CD14-positive monocyte (primary cell): ENCODE measurements around the gene ABCE1. TPM values are rescaled to one million over a fixed set of nuclear protein-coding genes. Genes with fewer than 3 reads are reported as not detected.

ENCODE experiments used
- DNase-seq, 3 donors: peaks; one replicate each; pipeline ENCODE4 v3.0.0-alpha.2; 2011 to 2022
- H2AFZ ChIP-seq: 2 replicates; pipeline ENCODE4 v1.6.0; 2012; ENCODE audit warnings: mild to moderate bottlenecking, low read depth, low read length, inconsistent platforms; ENCODE audit not compliant: insufficient read depth, poor library complexity, severe bottlenecking
- H3K27ac ChIP-seq, 2 donors: 1 replicate in 1 of 2; 2 replicates in 1 of 2; pipeline ENCODE4 v1.5.1; 2012 to 2013; ENCODE audit warnings: low read length in 2 of 2, control low read depth in 1 of 2, inconsistent platforms in 1 of 2, low read depth in 1 of 2, mild to moderate bottlenecking in 1 of 2
- H3K27me3 ChIP-seq, 2 donors: one replicate each; pipeline versions ENCODE4 v1.6.0 to v1.6.1; 2011 to 2013; ENCODE audit warnings: low read length in 2 of 2; ENCODE audit not compliant: control insufficient read depth in 2 of 2, insufficient read depth in 2 of 2
- H3K36me3 ChIP-seq, 2 donors: replicated peaks in 1 of 2; 1 replicate in 1 of 2; 2 replicates in 1 of 2; pipeline versions ENCODE4 v1.5.1 to v1.6.1; 2012 to 2013; ENCODE audit warnings: low read length in 2 of 2, control low read depth in 1 of 2, inconsistent platforms in 1 of 2, mild to moderate bottlenecking in 1 of 2; ENCODE audit not compliant: insufficient read depth in 2 of 2, control insufficient read depth in 1 of 2
- H3K4me1 ChIP-seq, 2 donors: 1 replicate in 1 of 2; 2 replicates in 1 of 2; pipeline versions ENCODE4 v1.5.1 to v1.6.1; 2012 to 2013; ENCODE audit warnings: low read length in 2 of 2, control low read depth in 1 of 2, inconsistent platforms in 1 of 2, mild to moderate bottlenecking in 1 of 2, moderate library complexity in 1 of 2; ENCODE audit not compliant: insufficient read depth in 2 of 2, control insufficient read depth in 1 of 2
- H3K4me2 ChIP-seq: replicated peaks from 2 replicates; pipeline ENCODE3; 2012; ENCODE audit warnings: low read length, moderate library complexity, mild to moderate bottlenecking; ENCODE audit not compliant: poor library complexity, severe bottlenecking; ENCODE audit errors: extremely low read depth
- H3K4me3 ChIP-seq, 3 experiments: fragments of 200-600 bp in 1 of 3; sonication (generic) in 1 of 3; replicated peaks in 1 of 3; 1 replicate in 2 of 3; 2 replicates in 1 of 3; pipeline ENCODE4 v1.5.1; 2011 to 2013; ENCODE audit warnings: low read length in 3 of 3, mild to moderate bottlenecking in 3 of 3, control low read depth in 2 of 3, low read depth in 2 of 3, inconsistent platforms in 1 of 3, moderate library complexity in 1 of 3
- H3K79me2 ChIP-seq: 2 replicates; pipeline ENCODE4 v1.6.0; 2012; ENCODE audit warnings: mild to moderate bottlenecking, control low read depth, inconsistent platforms, low read length, moderate library complexity; ENCODE audit not compliant: insufficient read depth
- H3K9ac ChIP-seq: 2 replicates; pipeline ENCODE4 v1.6.0; 2017; ENCODE audit warnings: low read length, mild to moderate bottlenecking; ENCODE audit not compliant: insufficient read depth, poor library complexity, severe bottlenecking
- H3K9me3 ChIP-seq, 2 donors: replicated peaks in 1 of 2; 1 replicate in 1 of 2; 2 replicates in 1 of 2; pipeline versions ENCODE4 v1.5.1 to v1.6.1; 2012 to 2013; ENCODE audit warnings: low read length in 2 of 2, control low read depth in 1 of 2; ENCODE audit not compliant: control insufficient read depth in 1 of 2, insufficient read depth in 1 of 2
- H4K20me1 ChIP-seq: 2 replicates; pipeline ENCODE4 v1.6.0; 2012; ENCODE audit warnings: mild to moderate bottlenecking, low read length, control low read depth, moderate library complexity; ENCODE audit not compliant: insufficient read depth
- H3K27ac Mint-ChIP-seq, 7 donors: one replicate each; pipeline ENCODE4 v1.8.0; 2020; ENCODE audit warnings: mild to moderate bottlenecking in 7 of 7, mixed read lengths in 7 of 7, moderate library complexity in 6 of 7, inconsistent platforms in 2 of 7
- H3K27me3 Mint-ChIP-seq, 3 donors: one replicate each; pipeline ENCODE4 v1.8.0; 2021 to 2022; ENCODE audit warnings: low read depth in 3 of 3, mild to moderate bottlenecking in 3 of 3, mixed read lengths in 3 of 3, moderate library complexity in 3 of 3, inconsistent platforms in 1 of 3
- H3K36me3 Mint-ChIP-seq, 2 donors: one replicate each; pipeline ENCODE4 v1.8.0; 2020; ENCODE audit warnings: mixed read lengths in 2 of 2, inconsistent platforms in 1 of 2, mild to moderate bottlenecking in 1 of 2
- H3K4me1 Mint-ChIP-seq: one replicate; pipeline ENCODE4 v1.8.0; 2020; ENCODE audit warnings: mild to moderate bottlenecking, mixed read lengths
- H3K4me3 Mint-ChIP-seq, 2 donors: one replicate each; pipeline ENCODE4 v1.8.0; 2020; ENCODE audit warnings: mild to moderate bottlenecking in 2 of 2, mixed read lengths in 2 of 2, moderate library complexity in 1 of 2
- H3K9me3 Mint-ChIP-seq, 7 donors: one replicate each; pipeline ENCODE4 v1.8.0; 2020 to 2022; ENCODE audit warnings: mixed read lengths in 7 of 7, mild to moderate bottlenecking in 6 of 7, moderate library complexity in 6 of 7, inconsistent platforms in 2 of 7
- WGBS: methylation state at CpG from one replicate; pipeline ENCODE4 v1.1.5; 2013; ENCODE audit warnings: missing lambda C conversion rate; ENCODE audit not compliant: insufficient coverage; 5-methylcytosine and 5-hydroxymethylcytosine counted together
- intact Hi-C, 2 donors: fragments of 100-400 bp; cut with micrococcal nuclease; formaldehyde crosslinking; loops; one replicate each; pipeline versions ENCODE4 v1.15.0 to v1.15.1; 2023
- polyA plus RNA-seq, 3 donors: library from polyadenylated mRNA; depleted of rRNA in 1 of 3; unstranded in 2 of 3; stranded (reverse) in 1 of 3; fragments of 300-500 nt in 2 of 3; fragments of >200 nt in 1 of 3; fragmentation: Illumina TruSeq in 2 of 3; gene quantifications; 1 replicate in 2 of 3; 2 replicates in 1 of 3; pipeline ENCODE4 v1.2.3, GENCODE V29; 2012 to 2021
- TF ChIP-seq, protein P1 (sequence below): fragments of 200-600 bp; IDR thresholded peaks from one replicate; pipeline ENCODE4 v1.8.0; 2022; ENCODE audit warnings: antibody characterized with exemption, mild to moderate bottlenecking

Gene ABCE1
- polyA plus RNA-seq, 3 donors: 22.1 to 25.0 (median 23.7) TPM

DNA sequence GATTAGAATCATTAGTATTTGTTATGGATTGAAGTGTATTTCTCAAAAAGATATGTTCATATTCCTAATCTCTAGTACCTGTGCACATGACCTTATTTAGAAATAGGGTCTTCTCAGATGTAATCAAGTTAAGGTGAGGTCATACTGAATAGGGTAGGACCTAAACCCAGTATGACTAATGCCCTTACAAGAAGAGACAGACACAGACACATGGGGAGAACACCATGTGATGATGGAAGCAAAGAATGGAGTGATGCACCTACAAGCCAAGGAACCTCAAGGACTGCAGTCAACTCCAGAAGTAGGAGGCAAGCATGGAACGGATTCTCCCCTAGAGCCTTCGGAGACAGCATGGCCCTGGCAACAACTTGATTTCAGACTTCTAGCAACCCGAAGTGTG lies 50.9 kb downstream of the ABCE1 start:
- Mint-ChIP-seq H3K4me1 (no peaks in the 10 kb centered on the region), H3K4me3 (no peak overlapping the region), H3K27me3 (no peaks in the 10 kb centered on the region), H3K36me3 (peaks cover 82 to 91% of the 10 kb centered on the region in 2 donors), H3K27ac (no peak overlapping the region), H3K9me3 (no peaks in the 10 kb centered on the region)
- Histone ChIP-seq H3K4me1 (no peaks in the 10 kb centered on the region), H3K79me2 (no peaks in the 10 kb centered on the region), H4K20me1 (no peaks in the 10 kb centered on the region), H3K36me3 (peaks cover 94 to 100% of the 10 kb centered on the region in 2 donors), H2AFZ (no peak overlapping the region), H3K4me3 (no peak overlapping the region), H3K27me3 (no peaks in the 10 kb centered on the region), H3K9me3 (no peaks in the 10 kb centered on the region), H3K27ac (no peak overlapping the region), H3K4me2 (no peak overlapping the region), H3K9ac (no peak overlapping the region)
- TF ChIP-seq, protein P1, sequence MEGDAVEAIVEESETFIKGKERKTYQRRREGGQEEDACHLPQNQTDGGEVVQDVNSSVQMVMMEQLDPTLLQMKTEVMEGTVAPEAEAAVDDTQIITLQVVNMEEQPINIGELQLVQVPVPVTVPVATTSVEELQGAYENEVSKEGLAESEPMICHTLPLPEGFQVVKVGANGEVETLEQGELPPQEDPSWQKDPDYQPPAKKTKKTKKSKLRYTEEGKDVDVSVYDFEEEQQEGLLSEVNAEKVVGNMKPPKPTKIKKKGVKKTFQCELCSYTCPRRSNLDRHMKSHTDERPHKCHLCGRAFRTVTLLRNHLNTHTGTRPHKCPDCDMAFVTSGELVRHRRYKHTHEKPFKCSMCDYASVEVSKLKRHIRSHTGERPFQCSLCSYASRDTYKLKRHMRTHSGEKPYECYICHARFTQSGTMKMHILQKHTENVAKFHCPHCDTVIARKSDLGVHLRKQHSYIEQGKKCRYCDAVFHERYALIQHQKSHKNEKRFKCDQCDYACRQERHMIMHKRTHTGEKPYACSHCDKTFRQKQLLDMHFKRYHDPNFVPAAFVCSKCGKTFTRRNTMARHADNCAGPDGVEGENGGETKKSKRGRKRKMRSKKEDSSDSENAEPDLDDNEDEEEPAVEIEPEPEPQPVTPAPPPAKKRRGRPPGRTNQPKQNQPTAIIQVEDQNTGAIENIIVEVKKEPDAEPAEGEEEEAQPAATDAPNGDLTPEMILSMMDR: no peak
- WGBS: no CpG with 5 or more reads among the region's 3 CpGs
- intact Hi-C loops: no loop called here
- DNase-seq: no peak

DNA sequence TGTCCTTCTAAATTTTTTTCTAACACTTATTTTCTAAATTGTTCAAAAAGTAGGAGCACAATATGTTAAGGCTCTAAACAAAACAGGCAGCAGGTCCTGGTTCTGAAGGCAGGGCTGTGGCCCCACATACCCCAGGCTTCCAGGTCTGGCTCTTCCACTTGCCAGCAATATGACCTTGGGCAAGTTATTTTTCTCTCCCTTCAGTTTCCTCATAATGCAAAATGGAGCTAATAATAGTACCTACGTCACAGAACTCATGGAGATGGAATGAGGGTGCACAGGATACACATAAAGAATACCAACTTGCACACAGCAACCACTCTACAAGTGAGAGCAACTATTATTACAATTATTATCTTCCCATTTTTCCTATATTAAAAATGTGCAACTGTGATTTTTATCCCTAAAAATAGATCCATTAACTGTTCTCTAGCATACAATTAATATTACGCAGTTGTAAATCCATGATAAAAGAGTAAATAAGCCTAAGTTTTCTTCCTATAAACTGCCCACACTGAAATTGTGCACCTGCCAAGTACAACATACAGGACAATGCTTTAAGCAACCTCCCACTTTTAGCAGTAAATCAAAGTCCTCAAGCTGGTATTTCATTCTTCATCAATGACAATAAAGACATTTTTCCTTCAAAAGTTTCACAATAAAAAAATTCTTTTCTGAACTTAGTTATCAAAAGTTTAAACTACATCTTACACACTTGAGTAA lies 55.2 kb downstream of the ABCE1 start:
- peaks cover 11% of the 10 kb centered on the region for H4K20me1 ChIP-seq
- Mint-ChIP-seq H3K27me3 (no peaks in the 10 kb centered on the region), H3K9me3 (no peaks in the 10 kb centered on the region), H3K27ac (no peak overlapping the region), H3K4me3 (no peak overlapping the region), H3K36me3 (peaks cover 78 to 93% of the 10 kb centered on the region in 2 donors), H3K4me1 (no peaks in the 10 kb centered on the region)
- no peak overlapping the region for H3K27ac ChIP-seq
- no peaks in the 10 kb centered on the region for H3K9me3 ChIP-seq
- no peak overlapping the region for H2AFZ ChIP-seq
- WGBS: no CpG with 5 or more reads among the region's 2 CpGs
- H3K79me2 ChIP-seq: peaks cover 8% of the 10 kb centered on the region
- H3K4me3 ChIP-seq: no peak overlapping the region
- H3K27me3 ChIP-seq: no peaks in the 10 kb centered on the region
- H3K4me1 ChIP-seq: no peaks in the 10 kb centered on the region
- no peak for DNase-seq
- no peak overlapping the region for H3K4me2 ChIP-seq
- intact Hi-C loops: no loop called here
- peaks cover 86 to 99% of the 10 kb centered on the region in 2 donors for H3K36me3 ChIP-seq
- H3K9ac ChIP-seq: no peak overlapping the region
- TF ChIP-seq, protein P1: no peak
